ENCODE results near the gene ADARB2. TPM values are rescaled to one million over a fixed set of nuclear protein-coding genes. Genes with fewer than 3 reads are reported as not detected.

The ADARB2 gene
- total and polyA plus RNA-seq, 2 experiments from 2014 or later = 2.0 to 5.0 TPM

DNA sequence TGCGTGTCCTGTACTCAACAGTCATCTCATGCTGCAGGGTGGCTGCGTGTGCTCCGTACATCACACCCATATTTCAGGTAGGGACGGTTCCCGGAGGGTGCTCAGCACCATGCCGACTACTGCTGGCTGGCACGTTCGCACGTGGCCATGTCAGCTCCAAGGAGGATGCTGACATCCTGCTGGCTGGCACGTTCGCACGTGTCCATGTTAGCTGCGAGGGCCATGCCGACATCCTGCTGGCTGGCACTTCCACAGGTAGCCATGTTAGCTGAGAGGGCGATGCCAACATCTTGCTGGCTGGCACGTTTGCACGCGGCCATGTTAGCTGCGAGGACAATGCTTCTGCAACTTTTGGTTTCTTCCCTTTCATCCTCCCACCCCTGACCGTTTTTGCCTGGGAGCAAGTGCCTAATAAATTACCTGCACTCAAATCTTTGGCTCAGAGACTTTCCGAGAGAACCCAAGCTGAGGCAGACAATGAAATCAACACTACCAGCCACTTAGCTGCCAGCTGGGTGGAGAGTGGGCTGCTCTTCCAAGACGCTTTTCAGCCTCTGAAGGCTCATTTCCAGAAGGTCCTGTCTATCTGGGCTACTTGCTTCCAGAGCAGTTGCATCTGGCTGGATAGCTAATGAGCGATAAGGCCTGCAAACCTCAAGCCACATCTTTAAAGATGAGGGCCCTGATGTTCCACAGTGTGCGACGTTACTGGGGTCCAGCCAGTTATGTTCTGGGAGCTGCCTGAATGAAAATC is 576.6 kb downstream of the ADARB2 start:
- Histone ChIP-seq H3K4me1 (ENCODE audit: insufficient read depth) (no peaks in the 10 kb centered on the region), H3K27ac (ENCODE audit: low read depth) (no peak overlapping the region), H3K27me3 (ENCODE audit: insufficient read depth) (no peaks in the 10 kb centered on the region), H3K9me2 (ENCODE audit: insufficient read depth) (peaks cover under 1% of the 10 kb centered on the region; the same call in 1 of the 2 replicates), H4K20me1 (replicated peaks; ENCODE audit: insufficient read depth) (no peaks in the 10 kb centered on the region), H2AFZ (no peak overlapping the region), H3K36me3 (ENCODE audit: insufficient read depth) (no peaks in the 10 kb centered on the region), H3F3A (replicated peaks; ENCODE audit: low read depth) (no peaks in the 10 kb centered on the region; the same call in 1 of the 2 replicates), H3K79me2 (replicated peaks; ENCODE audit: insufficient read depth) (no peaks in the 10 kb centered on the region), H3K4me3 (no peak overlapping the region), H3K4me2 (no peak overlapping the region)
- Mint-ChIP-seq H3K4me1 (no peaks in the 10 kb centered on the region), H3K27ac (no peak overlapping the region), H3K9me3 (no peaks in the 10 kb centered on the region), H3K36me3 (ENCODE audit: low read depth) (no peaks in the 10 kb centered on the region), H3K27me3 (ENCODE audit: insufficient read depth, low read depth, poor library complexity) (peaks cover 9% of the 10 kb centered on the region), H3K4me3 (no peak overlapping the region)
- TF ChIP-seq, protein P1, sequence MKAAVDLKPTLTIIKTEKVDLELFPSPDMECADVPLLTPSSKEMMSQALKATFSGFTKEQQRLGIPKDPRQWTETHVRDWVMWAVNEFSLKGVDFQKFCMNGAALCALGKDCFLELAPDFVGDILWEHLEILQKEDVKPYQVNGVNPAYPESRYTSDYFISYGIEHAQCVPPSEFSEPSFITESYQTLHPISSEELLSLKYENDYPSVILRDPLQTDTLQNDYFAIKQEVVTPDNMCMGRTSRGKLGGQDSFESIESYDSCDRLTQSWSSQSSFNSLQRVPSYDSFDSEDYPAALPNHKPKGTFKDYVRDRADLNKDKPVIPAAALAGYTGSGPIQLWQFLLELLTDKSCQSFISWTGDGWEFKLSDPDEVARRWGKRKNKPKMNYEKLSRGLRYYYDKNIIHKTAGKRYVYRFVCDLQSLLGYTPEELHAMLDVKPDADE (IDR thresholded peaks at IDR 0.05) = no peak
- TF ChIP-seq EZH2 (IDR thresholded peaks at IDR 0.05; ENCODE audit: low read depth, unreplicated experiment) = no peak
- TF ChIP-seq, protein P2, sequence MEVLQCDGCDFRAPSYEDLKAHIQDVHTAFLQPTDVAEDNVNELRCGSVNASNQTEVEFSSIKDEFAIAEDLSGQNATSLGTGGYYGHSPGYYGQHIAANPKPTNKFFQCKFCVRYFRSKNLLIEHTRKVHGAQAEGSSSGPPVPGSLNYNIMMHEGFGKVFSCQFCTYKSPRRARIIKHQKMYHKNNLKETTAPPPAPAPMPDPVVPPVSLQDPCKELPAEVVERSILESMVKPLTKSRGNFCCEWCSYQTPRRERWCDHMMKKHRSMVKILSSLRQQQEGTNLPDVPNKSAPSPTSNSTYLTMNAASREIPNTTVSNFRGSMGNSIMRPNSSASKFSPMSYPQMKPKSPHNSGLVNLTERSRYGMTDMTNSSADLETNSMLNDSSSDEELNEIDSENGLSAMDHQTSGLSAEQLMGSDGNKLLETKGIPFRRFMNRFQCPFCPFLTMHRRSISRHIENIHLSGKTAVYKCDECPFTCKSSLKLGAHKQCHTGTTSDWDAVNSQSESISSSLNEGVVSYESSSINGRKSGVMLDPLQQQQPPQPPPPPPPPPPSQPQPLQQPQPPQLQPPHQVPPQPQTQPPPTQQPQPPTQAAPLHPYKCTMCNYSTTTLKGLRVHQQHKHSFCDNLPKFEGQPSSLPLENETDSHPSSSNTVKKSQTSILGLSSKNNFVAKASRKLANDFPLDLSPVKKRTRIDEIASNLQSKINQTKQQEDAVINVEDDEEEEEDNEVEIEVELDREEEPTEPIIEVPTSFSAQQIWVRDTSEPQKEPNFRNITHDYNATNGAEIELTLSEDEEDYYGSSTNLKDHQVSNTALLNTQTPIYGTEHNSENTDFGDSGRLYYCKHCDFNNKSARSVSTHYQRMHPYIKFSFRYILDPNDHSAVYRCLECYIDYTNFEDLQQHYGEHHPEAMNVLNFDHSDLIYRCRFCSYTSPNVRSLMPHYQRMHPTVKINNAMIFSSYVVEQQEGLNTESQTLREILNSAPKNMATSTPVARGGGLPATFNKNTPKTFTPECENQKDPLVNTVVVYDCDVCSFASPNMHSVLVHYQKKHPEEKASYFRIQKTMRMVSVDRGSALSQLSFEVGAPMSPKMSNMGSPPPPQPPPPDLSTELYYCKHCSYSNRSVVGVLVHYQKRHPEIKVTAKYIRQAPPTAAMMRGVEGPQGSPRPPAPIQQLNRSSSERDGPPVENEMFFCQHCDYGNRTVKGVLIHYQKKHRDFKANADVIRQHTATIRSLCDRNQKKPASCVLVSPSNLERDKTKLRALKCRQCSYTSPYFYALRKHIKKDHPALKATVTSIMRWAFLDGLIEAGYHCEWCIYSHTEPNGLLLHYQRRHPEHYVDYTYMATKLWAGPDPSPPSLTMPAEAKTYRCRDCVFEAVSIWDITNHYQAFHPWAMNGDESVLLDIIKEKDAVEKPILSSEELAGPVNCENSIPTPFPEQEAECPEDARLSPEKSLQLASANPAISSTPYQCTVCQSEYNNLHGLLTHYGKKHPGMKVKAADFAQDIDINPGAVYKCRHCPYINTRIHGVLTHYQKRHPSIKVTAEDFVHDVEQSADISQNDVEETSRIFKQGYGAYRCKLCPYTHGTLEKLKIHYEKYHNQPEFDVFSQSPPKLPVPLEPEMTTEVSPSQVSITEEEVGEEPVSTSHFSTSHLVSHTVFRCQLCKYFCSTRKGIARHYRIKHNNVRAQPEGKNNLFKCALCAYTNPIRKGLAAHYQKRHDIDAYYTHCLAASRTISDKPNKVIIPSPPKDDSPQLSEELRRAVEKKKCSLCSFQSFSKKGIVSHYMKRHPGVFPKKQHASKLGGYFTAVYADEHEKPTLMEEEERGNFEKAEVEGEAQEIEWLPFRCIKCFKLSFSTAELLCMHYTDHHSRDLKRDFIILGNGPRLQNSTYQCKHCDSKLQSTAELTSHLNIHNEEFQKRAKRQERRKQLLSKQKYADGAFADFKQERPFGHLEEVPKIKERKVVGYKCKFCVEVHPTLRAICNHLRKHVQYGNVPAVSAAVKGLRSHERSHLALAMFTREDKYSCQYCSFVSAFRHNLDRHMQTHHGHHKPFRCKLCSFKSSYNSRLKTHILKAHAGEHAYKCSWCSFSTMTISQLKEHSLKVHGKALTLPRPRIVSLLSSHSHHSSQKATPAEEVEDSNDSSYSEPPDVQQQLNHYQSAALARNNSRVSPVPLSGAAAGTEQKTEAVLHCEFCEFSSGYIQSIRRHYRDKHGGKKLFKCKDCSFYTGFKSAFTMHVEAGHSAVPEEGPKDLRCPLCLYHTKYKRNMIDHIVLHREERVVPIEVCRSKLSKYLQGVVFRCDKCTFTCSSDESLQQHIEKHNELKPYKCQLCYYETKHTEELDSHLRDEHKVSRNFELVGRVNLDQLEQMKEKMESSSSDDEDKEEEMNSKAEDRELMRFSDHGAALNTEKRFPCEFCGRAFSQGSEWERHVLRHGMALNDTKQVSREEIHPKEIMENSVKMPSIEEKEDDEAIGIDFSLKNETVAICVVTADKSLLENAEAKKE (CRISPR knock-in tag; IDR thresholded peaks at IDR 0.05) = no peak
- no peak for TF ChIP-seq CREB1 (CRISPR knock-in tag; IDR thresholded peaks at IDR 0.05; ENCODE audit: low read depth)
- TF ChIP-seq, protein P3, sequence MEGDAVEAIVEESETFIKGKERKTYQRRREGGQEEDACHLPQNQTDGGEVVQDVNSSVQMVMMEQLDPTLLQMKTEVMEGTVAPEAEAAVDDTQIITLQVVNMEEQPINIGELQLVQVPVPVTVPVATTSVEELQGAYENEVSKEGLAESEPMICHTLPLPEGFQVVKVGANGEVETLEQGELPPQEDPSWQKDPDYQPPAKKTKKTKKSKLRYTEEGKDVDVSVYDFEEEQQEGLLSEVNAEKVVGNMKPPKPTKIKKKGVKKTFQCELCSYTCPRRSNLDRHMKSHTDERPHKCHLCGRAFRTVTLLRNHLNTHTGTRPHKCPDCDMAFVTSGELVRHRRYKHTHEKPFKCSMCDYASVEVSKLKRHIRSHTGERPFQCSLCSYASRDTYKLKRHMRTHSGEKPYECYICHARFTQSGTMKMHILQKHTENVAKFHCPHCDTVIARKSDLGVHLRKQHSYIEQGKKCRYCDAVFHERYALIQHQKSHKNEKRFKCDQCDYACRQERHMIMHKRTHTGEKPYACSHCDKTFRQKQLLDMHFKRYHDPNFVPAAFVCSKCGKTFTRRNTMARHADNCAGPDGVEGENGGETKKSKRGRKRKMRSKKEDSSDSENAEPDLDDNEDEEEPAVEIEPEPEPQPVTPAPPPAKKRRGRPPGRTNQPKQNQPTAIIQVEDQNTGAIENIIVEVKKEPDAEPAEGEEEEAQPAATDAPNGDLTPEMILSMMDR (conservative IDR thresholded peaks at IDR 0.05; ENCODE audit: low read depth in 2 of 2) = no peak
- TF ChIP-seq ZNF331 (CRISPR knock-in tag; IDR thresholded peaks at IDR 0.05; ENCODE audit: low read depth) = no peak
- TF ChIP-seq POLR2AphosphoS5 (IDR thresholded peaks at IDR 0.05; ENCODE audit: low read depth) = no peak
- TF ChIP-seq STAT1 (IDR thresholded peaks at IDR 0.05; ENCODE audit: unreplicated experiment) = no peak
- no peak for TF ChIP-seq ZNF114 (CRISPR knock-in tag; IDR thresholded peaks at IDR 0.05)
- no peak for TF ChIP-seq JUNB (IDR thresholded peaks at IDR 0.05; ENCODE audit: unreplicated experiment)
- no peak for TF ChIP-seq EZH2phosphoT487 (IDR thresholded peaks at IDR 0.05; ENCODE audit: unreplicated experiment)
- TF ChIP-seq NANOG (IDR thresholded peaks at IDR 0.05; ENCODE audit: borderline replicate concordance) = no peak
- TF ChIP-seq, protein P4, sequence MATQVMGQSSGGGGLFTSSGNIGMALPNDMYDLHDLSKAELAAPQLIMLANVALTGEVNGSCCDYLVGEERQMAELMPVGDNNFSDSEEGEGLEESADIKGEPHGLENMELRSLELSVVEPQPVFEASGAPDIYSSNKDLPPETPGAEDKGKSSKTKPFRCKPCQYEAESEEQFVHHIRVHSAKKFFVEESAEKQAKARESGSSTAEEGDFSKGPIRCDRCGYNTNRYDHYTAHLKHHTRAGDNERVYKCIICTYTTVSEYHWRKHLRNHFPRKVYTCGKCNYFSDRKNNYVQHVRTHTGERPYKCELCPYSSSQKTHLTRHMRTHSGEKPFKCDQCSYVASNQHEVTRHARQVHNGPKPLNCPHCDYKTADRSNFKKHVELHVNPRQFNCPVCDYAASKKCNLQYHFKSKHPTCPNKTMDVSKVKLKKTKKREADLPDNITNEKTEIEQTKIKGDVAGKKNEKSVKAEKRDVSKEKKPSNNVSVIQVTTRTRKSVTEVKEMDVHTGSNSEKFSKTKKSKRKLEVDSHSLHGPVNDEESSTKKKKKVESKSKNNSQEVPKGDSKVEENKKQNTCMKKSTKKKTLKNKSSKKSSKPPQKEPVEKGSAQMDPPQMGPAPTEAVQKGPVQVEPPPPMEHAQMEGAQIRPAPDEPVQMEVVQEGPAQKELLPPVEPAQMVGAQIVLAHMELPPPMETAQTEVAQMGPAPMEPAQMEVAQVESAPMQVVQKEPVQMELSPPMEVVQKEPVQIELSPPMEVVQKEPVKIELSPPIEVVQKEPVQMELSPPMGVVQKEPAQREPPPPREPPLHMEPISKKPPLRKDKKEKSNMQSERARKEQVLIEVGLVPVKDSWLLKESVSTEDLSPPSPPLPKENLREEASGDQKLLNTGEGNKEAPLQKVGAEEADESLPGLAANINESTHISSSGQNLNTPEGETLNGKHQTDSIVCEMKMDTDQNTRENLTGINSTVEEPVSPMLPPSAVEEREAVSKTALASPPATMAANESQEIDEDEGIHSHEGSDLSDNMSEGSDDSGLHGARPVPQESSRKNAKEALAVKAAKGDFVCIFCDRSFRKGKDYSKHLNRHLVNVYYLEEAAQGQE (IDR thresholded peaks at IDR 0.05; ENCODE audit: unreplicated experiment) = no peak
- no peak for ATAC-seq
- no peak for DNase-seq (ENCODE audit: low spot score)
